ENCODE data around the gene TNFRSF19. TPM values are rescaled to one million over a fixed set of nuclear protein-coding genes. Genes with fewer than 3 reads are reported as not detected.

Gene TNFRSF19
- total and polyA plus RNA-seq, 10 of the 15 experiments (the other 5 are each of a cell fraction or from before 2014, with no cell fraction given), result 16.4 to 46.2 (median 35.4) TPM

DNA sequence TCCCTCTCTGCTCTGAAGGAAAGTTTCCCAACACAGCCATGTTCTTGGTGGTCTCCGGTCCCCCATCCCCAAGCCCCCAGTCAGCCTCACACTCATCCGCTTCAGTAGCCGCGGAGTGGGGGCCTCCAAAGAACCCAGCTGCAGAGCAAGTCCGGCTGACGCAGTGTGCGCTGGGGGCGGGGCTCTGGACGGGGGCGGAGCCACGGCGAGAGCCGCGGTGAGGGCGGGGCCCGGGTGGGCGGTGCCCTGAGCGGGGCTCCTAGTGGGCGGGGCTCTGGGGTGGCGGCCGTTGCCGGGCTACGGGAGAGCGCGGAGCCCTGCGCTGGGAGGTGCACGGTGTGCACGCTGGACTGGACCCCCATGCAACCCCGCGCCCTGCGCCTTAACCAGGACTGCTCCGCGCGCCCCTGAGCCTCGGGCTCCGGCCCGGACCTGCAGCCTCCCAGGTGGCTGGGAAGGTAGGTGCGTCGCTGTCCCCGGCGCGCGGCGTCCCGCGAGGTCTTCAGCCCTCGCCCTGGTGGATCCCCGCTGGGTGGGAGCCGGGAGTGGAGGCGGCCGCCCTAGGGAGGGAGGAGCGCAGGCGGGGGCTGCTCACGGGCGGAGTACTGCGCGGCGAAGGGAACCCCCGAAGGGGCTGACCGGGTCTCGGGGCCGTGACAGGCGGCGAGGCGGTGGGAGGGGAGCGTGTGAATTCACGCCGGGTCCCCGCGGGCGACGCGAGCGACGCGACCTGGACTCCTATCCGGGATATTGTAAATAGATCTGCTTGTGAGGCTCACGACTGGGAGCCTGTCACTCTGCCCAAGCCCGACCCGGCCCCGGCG lies 9.1 kb downstream of the TNFRSF19 start (continued):
- TF ChIP-seq, protein P1, sequence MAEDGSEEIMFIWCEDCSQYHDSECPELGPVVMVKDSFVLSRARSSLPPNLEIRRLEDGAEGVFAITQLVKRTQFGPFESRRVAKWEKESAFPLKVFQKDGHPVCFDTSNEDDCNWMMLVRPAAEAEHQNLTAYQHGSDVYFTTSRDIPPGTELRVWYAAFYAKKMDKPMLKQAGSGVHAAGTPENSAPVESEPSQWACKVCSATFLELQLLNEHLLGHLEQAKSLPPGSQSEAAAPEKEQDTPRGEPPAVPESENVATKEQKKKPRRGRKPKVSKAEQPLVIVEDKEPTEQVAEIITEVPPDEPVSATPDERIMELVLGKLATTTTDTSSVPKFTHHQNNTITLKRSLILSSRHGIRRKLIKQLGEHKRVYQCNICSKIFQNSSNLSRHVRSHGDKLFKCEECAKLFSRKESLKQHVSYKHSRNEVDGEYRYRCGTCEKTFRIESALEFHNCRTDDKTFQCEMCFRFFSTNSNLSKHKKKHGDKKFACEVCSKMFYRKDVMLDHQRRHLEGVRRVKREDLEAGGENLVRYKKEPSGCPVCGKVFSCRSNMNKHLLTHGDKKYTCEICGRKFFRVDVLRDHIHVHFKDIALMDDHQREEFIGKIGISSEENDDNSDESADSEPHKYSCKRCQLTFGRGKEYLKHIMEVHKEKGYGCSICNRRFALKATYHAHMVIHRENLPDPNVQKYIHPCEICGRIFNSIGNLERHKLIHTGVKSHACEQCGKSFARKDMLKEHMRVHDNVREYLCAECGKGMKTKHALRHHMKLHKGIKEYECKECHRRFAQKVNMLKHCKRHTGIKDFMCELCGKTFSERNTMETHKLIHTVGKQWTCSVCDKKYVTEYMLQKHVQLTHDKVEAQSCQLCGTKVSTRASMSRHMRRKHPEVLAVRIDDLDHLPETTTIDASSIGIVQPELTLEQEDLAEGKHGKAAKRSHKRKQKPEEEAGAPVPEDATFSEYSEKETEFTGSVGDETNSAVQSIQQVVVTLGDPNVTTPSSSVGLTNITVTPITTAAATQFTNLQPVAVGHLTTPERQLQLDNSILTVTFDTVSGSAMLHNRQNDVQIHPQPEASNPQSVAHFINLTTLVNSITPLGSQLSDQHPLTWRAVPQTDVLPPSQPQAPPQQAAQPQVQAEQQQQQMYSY (CRISPR knock-in tag; IDR thresholded peaks at IDR 0.05), result no peak
- TF ChIP-seq SP1 (IDR thresholded peaks at IDR 0.05; ENCODE audit: low read depth, low read length), result no peak
- TF ChIP-seq EGR1 (IDR thresholded peaks at IDR 0.05; ENCODE audit: borderline replicate concordance in 1 of 2, low read depth in 2 of 2, low read length in 2 of 2), result 0 out of 3 replicates have a peak, but pooled peaks of 1 of the 2 experiments have one; percentile 44
- TF ChIP-seq CREM (IDR thresholded peaks at IDR 0.05; ENCODE audit: low read depth), result peak; percentile 4; the same call in 1 of the 2 replicates
- TF ChIP-seq IRF4 (IDR thresholded peaks at IDR 0.05; ENCODE audit: low read depth, low read length), result no peak
- TF ChIP-seq TAF1 (IDR thresholded peaks at IDR 0.05; ENCODE audit: borderline replicate concordance, low read depth, low read length), result peak; percentile 82; the same call in 1 of the 2 replicates
- 0 out of 2 replicates have a peak, but pooled peaks have one; percentile 29 for TF ChIP-seq ZNF207 (IDR thresholded peaks at IDR 0.05; ENCODE audit: borderline replicate concordance)
- TF ChIP-seq ZNF622 (IDR thresholded peaks at IDR 0.05), result no peak
- TF ChIP-seq KAT2A (conservative IDR thresholded peaks at IDR 0.05; ENCODE audit: control insufficient read depth, low read depth, low read length), result no peak
- 0 out of 2 replicates have a peak, but pooled peaks have one; percentile 26 for TF ChIP-seq TCF3 (IDR thresholded peaks at IDR 0.05; ENCODE audit: borderline replicate concordance, insufficient read depth, low read depth, low read length)
- TF ChIP-seq, protein P2, sequence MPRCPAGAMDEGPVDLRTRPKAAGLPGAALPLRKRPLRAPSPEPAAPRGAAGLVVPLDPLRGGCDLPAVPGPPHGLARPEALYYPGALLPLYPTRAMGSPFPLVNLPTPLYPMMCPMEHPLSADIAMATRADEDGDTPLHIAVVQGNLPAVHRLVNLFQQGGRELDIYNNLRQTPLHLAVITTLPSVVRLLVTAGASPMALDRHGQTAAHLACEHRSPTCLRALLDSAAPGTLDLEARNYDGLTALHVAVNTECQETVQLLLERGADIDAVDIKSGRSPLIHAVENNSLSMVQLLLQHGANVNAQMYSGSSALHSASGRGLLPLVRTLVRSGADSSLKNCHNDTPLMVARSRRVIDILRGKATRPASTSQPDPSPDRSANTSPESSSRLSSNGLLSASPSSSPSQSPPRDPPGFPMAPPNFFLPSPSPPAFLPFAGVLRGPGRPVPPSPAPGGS (IDR thresholded peaks at IDR 0.05; ENCODE audit: borderline replicate concordance, insufficient read depth, low read depth, low read length, poor library complexity, severe bottlenecking), result peak; percentile 12
- no peak for TF ChIP-seq SMAD1 (IDR thresholded peaks at IDR 0.05; ENCODE audit: low read depth, partially characterized antibody)
- TF ChIP-seq CREB1 (IDR thresholded peaks at IDR 0.05; ENCODE audit: low read depth), result peak; percentile 24; the same call in 1 of the 2 replicates
- peak; percentile 25; the same call in 1 of the 2 replicates for TF ChIP-seq BACH1 (IDR thresholded peaks at IDR 0.05; ENCODE audit: borderline replicate concordance)
- peak; percentile 79 for TF ChIP-seq POLR2AphosphoS5 (IDR thresholded peaks at IDR 0.05; ENCODE audit: low read length)
- TF ChIP-seq PML (IDR thresholded peaks at IDR 0.05; ENCODE audit: low read length), result peak; percentile 74

Data from GM12878 (cell line).